ENCODE measurements around the gene PDLIM1. TPM values are rescaled to one million over a fixed set of nuclear protein-coding genes. Genes with fewer than 3 reads are reported as not detected.
A peak's percentile ranks its signal among the peaks of the same experiment; 100 is the strongest.

Gene PDLIM1
- total and polyA plus RNA-seq, 2 donors (not counting 1 experiment from before 2014, with no cell fraction given) = 24.3 to 390 TPM

GRCh38 chr10:95266674-95267095 is 24.1 kb downstream of the PDLIM1 start:
- Histone ChIP-seq H4K20me1 (ENCODE audit: control insufficient read depth, extremely low read depth, insufficient read depth, low read length) (no peaks in the 10 kb centered on the region), H3K27ac (ENCODE audit: insufficient read depth, low read length) (peak overlapping the region; percentile 70), H3K4me2 (ENCODE audit: extremely low read depth, insufficient read depth, low read length) (no peak overlapping the region), H3K9ac (ENCODE audit: insufficient read depth, low read length) (no peak overlapping the region), H2AFZ (ENCODE audit: low read length) (no peak overlapping the region), H3K79me2 (ENCODE audit: control insufficient read depth, insufficient read depth, low read length) (peaks cover 4% of the 10 kb centered on the region), H3K27me3 (ENCODE audit: control insufficient read depth, insufficient read depth, low read length) (no peaks in the 10 kb centered on the region), H3K9me3 (ENCODE audit: control insufficient read depth, insufficient read depth, low read depth, low read length) (no peaks in the 10 kb centered on the region), H3K4me1 (ENCODE audit: control insufficient read depth, extremely low read depth, insufficient read depth, low read length) (peaks cover 3% of the 10 kb centered on the region), H3K36me3 (ENCODE audit: control insufficient read depth, insufficient read depth, low read length) (peaks cover 2% of the 10 kb centered on the region), H3K4me3 (replicated peaks in 1 of 4; ENCODE audit: control extremely low read depth in 1 of 4, insufficient read depth in 1 of 4, low read depth in 3 of 4, low read length in 4 of 4) (no peak overlapping the region)
- DNase-seq (ENCODE audit: low read depth in 2 of 2) = peak; percentile 57 to 96
- TF ChIP-seq CTCF (conservative IDR thresholded peaks at IDR 0.05 in 1 of 2, IDR thresholded peaks at IDR 0.05 in 1 of 2; ENCODE audit: low read depth in 1 of 2, low read length in 2 of 2) (no peak), EZH2 (IDR thresholded peaks at IDR 0.05; ENCODE audit: low read length, missing control alignments) (no peak)

GRCh38 chr10:95265572-95265971 is 25.2 kb downstream of the PDLIM1 start:
- no peak for DNase-seq (ENCODE audit: low read depth in 2 of 2)
- no peak for TF ChIP-seq EZH2 (IDR thresholded peaks at IDR 0.05; ENCODE audit: low read length, missing control alignments)
- Histone ChIP-seq H3K27ac (ENCODE audit: insufficient read depth, low read length) (no peak overlapping the region), H2AFZ (ENCODE audit: low read length) (no peak overlapping the region), H3K4me1 (ENCODE audit: control insufficient read depth, extremely low read depth, insufficient read depth, low read length) (peaks cover 11% of the 10 kb centered on the region), H3K4me3 (replicated peaks in 1 of 4; ENCODE audit: control extremely low read depth in 1 of 4, insufficient read depth in 1 of 4, low read depth in 3 of 4, low read length in 4 of 4) (no peak overlapping the region), H3K9me3 (ENCODE audit: control insufficient read depth, insufficient read depth, low read depth, low read length) (no peaks in the 10 kb centered on the region), H3K79me2 (ENCODE audit: control insufficient read depth, insufficient read depth, low read length) (peaks cover 3% of the 10 kb centered on the region), H4K20me1 (ENCODE audit: control insufficient read depth, extremely low read depth, insufficient read depth, low read length) (no peaks in the 10 kb centered on the region), H3K9ac (ENCODE audit: insufficient read depth, low read length) (no peak overlapping the region), H3K4me2 (ENCODE audit: extremely low read depth, insufficient read depth, low read length) (no peak overlapping the region), H3K36me3 (ENCODE audit: control insufficient read depth, insufficient read depth, low read length) (peaks cover 2% of the 10 kb centered on the region), H3K27me3 (ENCODE audit: control insufficient read depth, insufficient read depth, low read length) (no peaks in the 10 kb centered on the region)

- H3K27me3 ChIP-seq (ENCODE audit: control insufficient read depth, insufficient read depth, low read length) = no peaks in the 10 kb centered on the region
- H4K20me1 ChIP-seq (ENCODE audit: control insufficient read depth, extremely low read depth, insufficient read depth, low read length) = no peaks in the 10 kb centered on the region
- TF ChIP-seq EZH2 (IDR thresholded peaks at IDR 0.05; ENCODE audit: low read length, missing control alignments) (no peak), CTCF (conservative IDR thresholded peaks at IDR 0.05 in 1 of 2, IDR thresholded peaks at IDR 0.05 in 1 of 2; ENCODE audit: low read depth in 1 of 2, low read length in 2 of 2) (no peak)
- no peak for DNase-seq (ENCODE audit: low read depth in 2 of 2)
- peaks cover 2% of the 10 kb centered on the region for H3K36me3 ChIP-seq (ENCODE audit: control insufficient read depth, insufficient read depth, low read length)
- no peaks in the 10 kb centered on the region for H3K9me3 ChIP-seq (ENCODE audit: control insufficient read depth, insufficient read depth, low read depth, low read length)
- H3K4me1 ChIP-seq (ENCODE audit: control insufficient read depth, extremely low read depth, insufficient read depth, low read length) = peaks cover 14% of the 10 kb centered on the region
- H3K27ac ChIP-seq (ENCODE audit: insufficient read depth, low read length) = no peak overlapping the region
- H3K79me2 ChIP-seq (ENCODE audit: control insufficient read depth, insufficient read depth, low read length) = no peaks in the 10 kb centered on the region
- H2AFZ ChIP-seq (ENCODE audit: low read length) = no peak overlapping the region
- H3K4me3 ChIP-seq (replicated peaks in 1 of 4; ENCODE audit: control extremely low read depth in 1 of 4, insufficient read depth in 1 of 4, low read depth in 3 of 4, low read length in 4 of 4) = no peak overlapping the region
- no peak overlapping the region for H3K4me2 ChIP-seq (ENCODE audit: extremely low read depth, insufficient read depth, low read length)
- no peak overlapping the region for H3K9ac ChIP-seq (ENCODE audit: insufficient read depth, low read length)
Observed at GRCh38 chr10:95264227-95265051, 26.4 kb downstream of the PDLIM1 start.
